ENCODE data around the gene RSPH6A.

- TF ChIP-seq EP300 (conservative IDR thresholded peaks at IDR 0.05; ENCODE audit: poor library complexity, severe bottlenecking) (no peak), REST (IDR thresholded peaks at IDR 0.05; ENCODE audit: borderline replicate concordance) (no peak), CTCF (IDR thresholded peaks at IDR 0.05; ENCODE audit: poor library complexity, severe bottlenecking) (no peak), RAD21 (conservative IDR thresholded peaks at IDR 0.05) (no peak), MXI1 (conservative IDR thresholded peaks at IDR 0.05; ENCODE audit: poor library complexity, severe bottlenecking) (peak; percentile 58), EZH2 (IDR thresholded peaks at IDR 0.05; ENCODE audit: borderline replicate concordance, insufficient read depth, low read length, poor library complexity, severe bottlenecking) (no peak), POLR2AphosphoS5 (IDR thresholded peaks at IDR 0.05) (peak; percentile 39)
These were observed 47.0 kb downstream of the RSPH6A start for GRCh38 chr19:45767881-45768654.
